Transverse colon (tissue), 4 donors: ENCODE data around the gene KIF25. TPM values are rescaled to one million over a fixed set of nuclear protein-coding genes. Genes with fewer than 3 reads are reported as not detected.

Source experiments
- DNase-seq: peaks from one replicate; pipeline ENCODE4 v3.0.0-alpha.2; 2019
- H3K27ac ChIP-seq, 4 donors: fragments of 200-600 bp; sonication (generic); 2 replicates each; pipeline ENCODE4 v1.5.1; 2016 to 2018; ENCODE audit warnings: inconsistent platforms in 4 of 4
- H3K27me3 ChIP-seq: fragments of 200-600 bp; sonication (generic); 2 replicates; pipeline ENCODE4 v1.5.1; 2017; ENCODE audit warnings: inconsistent platforms
- H3K36me3 ChIP-seq, 4 donors: fragments of 200-600 bp; sonication (generic); 2 replicates each; pipeline ENCODE4 v1.5.1; 2017 to 2019; ENCODE audit warnings: inconsistent platforms in 4 of 4
- H3K4me1 ChIP-seq, 4 donors: fragments of 200-600 bp; sonication (generic); 2 replicates each; pipeline ENCODE4 v1.5.1; 2017 to 2020; ENCODE audit warnings: inconsistent platforms in 4 of 4
- H3K4me3 ChIP-seq, 4 donors: fragments of 200-600 bp; sonication (generic); 1 replicate in 1 of 4; 2 replicates in 3 of 4; pipeline versions ENCODE4 v1.5.1 to v1.6.1; 2017 to 2019; ENCODE audit warnings: inconsistent platforms in 4 of 4
- H3K9me3 ChIP-seq, 2 donors: fragments of 200-600 bp; sonication (generic); 2 replicates each; pipeline ENCODE4 v1.5.1; 2017 to 2019; ENCODE audit warnings: inconsistent platforms in 2 of 2
- CTCF ChIP-seq, 5 experiments: fragments of 200-600 bp in 3 of 5; fragments of 450-650 bp in 2 of 5; sonication (generic) in 3 of 5; IDR thresholded peaks; 1 replicate in 2 of 5; 2 replicates in 3 of 5; pipeline ENCODE4 v1.5.1; 2016 to 2017; ENCODE audit warnings: antibody characterized with exemption in 5 of 5, inconsistent platforms in 3 of 5, mild to moderate bottlenecking in 2 of 5, moderate library complexity in 1 of 5
- EP300 ChIP-seq: sonication (generic); formaldehyde crosslinking; IDR thresholded peaks from one replicate; pipeline ENCODE4 v1.6.1; 2017; ENCODE audit warnings: antibody characterized with exemption, low read depth
- POLR2A ChIP-seq: fragments of 450-650 bp; IDR thresholded peaks from one replicate; pipeline ENCODE4 v1.6.1; 2016; ENCODE audit warnings: antibody characterized with exemption, mild to moderate bottlenecking, moderate library complexity
- POLR2AphosphoS5 ChIP-seq, 3 donors: sonication (generic); formaldehyde crosslinking; IDR thresholded peaks; one replicate each; pipeline ENCODE4 v1.6.1; 2016; ENCODE audit warnings: antibody characterized with exemption in 3 of 3
- whole genome bisulfite sequencing, 2 donors: methylation state at CpG; one replicate each; pipeline ENCODE4 v1.1.5; 2018; ENCODE audit warnings: low coverage in 1 of 2; 5-methylcytosine and 5-hydroxymethylcytosine counted together
- in situ Hi-C, 4 donors: fragments of 200-750 bp; cut with MboI; loops; one replicate each; pipeline versions ENCODE4 v1.15.0 to v1.15.1; 2017; ENCODE audit warnings: low sequenced_read_pairs in 3 of 4, low pct_ligation_motif_present in 1 of 4, low pct_unique_long_range_greater_than_20kb in 1 of 4
- intact Hi-C: fragments of 100-400 bp; cut with DNase I; formaldehyde crosslinking; loops from one replicate; pipeline ENCODE4 v1.15.1; 2023; ENCODE audit warnings: low total_unique reads
- total RNA-seq, 4 donors: library from RNA; depleted of rRNA; stranded (reverse); fragments of >200 nt; gene quantifications; one replicate each; pipeline ENCODE4 v1.1.0, GENCODE V29; 2016

Gene KIF25
- total RNA-seq, 4 donors from 2014 or later, result not detected

GRCh38 chr6:168047841-168048723 lies 50.6 kb downstream of the KIF25 start:
- TF ChIP-seq EP300 (no peak), POLR2AphosphoS5 (IDR thresholded peaks at IDR 0.05) (no peak), POLR2A (no peak), CTCF (IDR thresholded peaks at IDR 0.05) (no peak)
- H3K27me3 ChIP-seq, result no peaks in the 10 kb centered on the region
- WGBS, 2 donors, result 82% methylated on average over 31 of the region's 31 CpGs; no CpG with 5 or more reads in 1 of the 2 donors
- no peak overlapping the region for H3K27ac ChIP-seq
- no peaks in the 10 kb centered on the region for H3K36me3 ChIP-seq
- no peaks in the 10 kb centered on the region for H3K9me3 ChIP-seq
- H3K4me1 ChIP-seq, result peaks cover 0 to 4% (median 0%) of the 10 kb centered on the region in 4 donors
- no peak for DNase-seq
- H3K4me3 ChIP-seq, result no peak overlapping the region
- in situ Hi-C loops, result loop anchor here in 2 of 4 donors (25.0 kb wide), 1 partner anchor 136 kb away; no protein-coding TSS in a partner anchor
- intact Hi-C loops, result no loop called here

- TF ChIP-seq POLR2AphosphoS5 (IDR thresholded peaks at IDR 0.05) (no peak), EP300 (no peak), POLR2A (no peak), CTCF (IDR thresholded peaks at IDR 0.05) (no peak)
- in situ Hi-C loops, result loop anchor here in 2 of 4 donors (25.0 kb wide), 1 partner anchor 136 kb away; no protein-coding TSS in a partner anchor
- WGBS, 2 donors, result 83% methylated on average over 10 of the region's 10 CpGs; no CpG with 5 or more reads in 1 of the 2 donors
- H3K9me3 ChIP-seq, result no peaks in the 10 kb centered on the region
- H3K4me3 ChIP-seq, result no peak overlapping the region
- H3K27me3 ChIP-seq, result no peaks in the 10 kb centered on the region
- H3K27ac ChIP-seq, result no peak overlapping the region
- intact Hi-C loops, result no loop called here
- H3K4me1 ChIP-seq, result peaks cover 0 to 4% (median 0%) of the 10 kb centered on the region in 4 donors
- H3K36me3 ChIP-seq, result no peaks in the 10 kb centered on the region
- DNase-seq, result no peak
Observed at GRCh38 chr6:168048724-168049025, 51.2 kb downstream of the KIF25 start.

GRCh38 chr6:168049277-168049676 lies 51.8 kb downstream of the KIF25 start:
- no peak overlapping the region for H3K27ac ChIP-seq
- WGBS, 2 donors, result 91% methylated on average over 20 of the region's 20 CpGs; no CpG with 5 or more reads in 1 of the 2 donors
- intact Hi-C loops, result no loop called here
- no peak for DNase-seq
- no peaks in the 10 kb centered on the region for H3K27me3 ChIP-seq
- in situ Hi-C loops, result loop anchor here in 2 of 4 donors (25.0 kb wide), 1 partner anchor 137 kb away; no protein-coding TSS in a partner anchor
- peaks cover 0 to 4% (median 0%) of the 10 kb centered on the region in 4 donors for H3K4me1 ChIP-seq
- no peaks in the 10 kb centered on the region for H3K9me3 ChIP-seq
- TF ChIP-seq POLR2A, result no peak
- TF ChIP-seq CTCF (IDR thresholded peaks at IDR 0.05), result no peak
- no peak for TF ChIP-seq POLR2AphosphoS5 (IDR thresholded peaks at IDR 0.05)
- TF ChIP-seq EP300, result no peak
- no peaks in the 10 kb centered on the region for H3K36me3 ChIP-seq
- H3K4me3 ChIP-seq, result no peak overlapping the region

GRCh38 chr6:168049706-168050224 lies 52.3 kb downstream of the KIF25 start:
- intact Hi-C loops, result no loop called here
- TF ChIP-seq CTCF (IDR thresholded peaks at IDR 0.05) (no peak), POLR2A (no peak), EP300 (no peak), POLR2AphosphoS5 (IDR thresholded peaks at IDR 0.05) (no peak)
- Histone ChIP-seq H3K9me3 (no peaks in the 10 kb centered on the region), H3K4me3 (no peak overlapping the region), H3K27ac (no peak overlapping the region), H3K27me3 (no peaks in the 10 kb centered on the region), H3K36me3 (no peaks in the 10 kb centered on the region), H3K4me1 (peaks cover 0 to 4% (median 0%) of the 10 kb centered on the region in 4 donors)
- in situ Hi-C loops, result loop anchor here in 2 of 4 donors (25.0 kb wide), 1 partner anchor 137 kb away; no protein-coding TSS in a partner anchor
- DNase-seq, result no peak
- WGBS, 2 donors, result 94 to 100% methylated on average over 1 to 16 of the region's 21 CpGs
